HT-29 (cell line): Measurements from ENCODE around the gene RASEF. TPM values are rescaled to one million over a fixed set of nuclear protein-coding genes. Genes with fewer than 3 reads are reported as not detected.

ENCODE experiments used
- DNase-seq: peaks from one replicate; pipeline ENCODE4 v3.0.0-alpha.2; 2015; ENCODE audit warnings: low spot score
- total RNA-seq: library from RNA; depleted of rRNA; stranded (reverse); fragments of >200 nt; shearing (Covaris generic); gene quantifications from 2 replicates; pipeline ENCODE4 v1.2.3, GENCODE V29; 2014

RASEF gene
- total RNA-seq, 1 experiment from 2014 or later: 61.9 TPM

GRCh38 chr9:83013867-83014605 lies 48.9 kb downstream of the RASEF start:
- DNase-seq: no peak

GRCh38 chr9:83012922-83013838 lies 49.8 kb downstream of the RASEF start:
- DNase-seq: peak; percentile 79

- no peak for DNase-seq
Measured at GRCh38 chr9:83012168-83012921, 50.6 kb downstream of the RASEF start.

- no peak for DNase-seq
Measured at GRCh38 chr9:83011611-83012010, 51.3 kb downstream of the RASEF start.

DNA sequence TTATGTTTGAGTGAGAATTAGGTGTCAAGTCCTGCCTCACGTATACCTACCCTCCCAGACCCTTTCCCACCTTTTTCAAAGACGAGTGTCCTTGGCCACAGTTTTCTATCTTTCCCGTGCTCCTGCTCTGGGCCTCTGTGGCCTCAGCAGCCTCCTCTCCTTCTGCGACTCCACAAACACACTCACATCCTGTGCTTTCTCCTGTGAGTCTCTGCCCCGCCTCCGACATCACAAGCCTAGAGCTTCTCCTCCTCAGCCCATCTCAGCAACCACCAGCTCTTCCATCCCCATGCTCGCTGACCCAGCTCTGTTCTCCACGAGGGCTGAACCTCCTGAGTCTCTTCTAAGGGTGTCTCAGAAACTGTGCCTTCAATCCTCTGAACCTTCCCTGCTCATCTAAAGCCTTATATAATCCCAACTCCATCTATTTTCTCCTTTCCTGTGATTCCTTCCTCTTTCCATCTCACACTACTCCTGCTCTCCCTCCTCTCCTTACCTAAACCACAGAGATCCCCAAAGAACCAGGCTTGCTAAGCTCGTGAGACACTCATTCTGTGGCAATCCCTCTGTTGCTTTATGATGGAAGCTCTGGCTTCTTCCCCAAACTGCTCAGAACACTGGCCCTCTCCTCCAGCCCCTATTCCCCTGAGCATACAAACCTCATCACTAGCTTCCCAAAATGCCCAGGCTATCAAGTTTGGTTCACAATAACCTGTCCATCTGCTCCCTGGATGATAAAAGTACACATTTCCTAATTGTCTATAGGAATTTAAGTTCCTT lies 55.2 kb downstream of the RASEF start:
- no peak for DNase-seq

GRCh38 chr9:83006378-83006777 lies 56.6 kb downstream of the RASEF start:
- no peak for DNase-seq

DNA sequence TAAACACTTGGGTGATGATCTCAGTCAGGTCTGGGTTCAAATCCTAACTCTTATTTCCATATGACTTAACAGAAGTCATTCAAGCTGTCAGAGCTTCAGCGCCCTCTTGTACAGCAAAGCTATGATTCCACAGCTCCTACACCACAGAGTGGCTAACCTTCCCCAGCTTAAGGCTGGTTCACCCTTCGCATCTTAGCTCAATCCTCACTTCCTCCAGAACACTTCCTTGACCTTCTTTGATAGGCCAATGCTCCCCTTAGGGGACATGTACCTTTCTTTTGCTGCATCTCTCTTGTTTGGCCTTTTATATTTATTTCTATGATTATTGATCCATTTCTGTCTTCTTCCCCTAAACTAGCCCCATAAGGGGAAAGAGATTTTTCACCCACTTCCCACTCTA lies 57.0 kb downstream of the RASEF start:
- no peak for DNase-seq

DNA sequence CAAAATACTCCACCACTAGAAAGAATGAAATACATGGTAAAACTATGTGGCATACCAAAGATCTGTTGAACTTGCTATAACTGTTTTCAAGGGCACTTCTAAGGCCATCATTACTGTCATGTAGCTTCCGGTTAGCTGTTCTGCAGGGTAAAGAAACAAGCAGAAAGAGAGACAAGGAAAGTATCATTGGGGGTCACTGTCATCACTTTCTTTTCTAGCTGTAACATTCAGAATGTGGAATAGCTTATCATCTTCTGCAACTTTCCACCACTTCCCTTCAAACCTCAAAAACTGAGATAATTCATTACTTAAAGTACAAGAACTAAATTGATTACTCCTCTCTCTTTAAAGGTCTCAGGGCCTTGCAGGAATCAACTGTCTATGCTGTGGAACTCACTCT lies 57.6 kb downstream of the RASEF start:
- no peak for DNase-seq

GRCh38 chr9:83002329-83002728 lies 60.6 kb downstream of the RASEF start:
- no peak for DNase-seq

DNA sequence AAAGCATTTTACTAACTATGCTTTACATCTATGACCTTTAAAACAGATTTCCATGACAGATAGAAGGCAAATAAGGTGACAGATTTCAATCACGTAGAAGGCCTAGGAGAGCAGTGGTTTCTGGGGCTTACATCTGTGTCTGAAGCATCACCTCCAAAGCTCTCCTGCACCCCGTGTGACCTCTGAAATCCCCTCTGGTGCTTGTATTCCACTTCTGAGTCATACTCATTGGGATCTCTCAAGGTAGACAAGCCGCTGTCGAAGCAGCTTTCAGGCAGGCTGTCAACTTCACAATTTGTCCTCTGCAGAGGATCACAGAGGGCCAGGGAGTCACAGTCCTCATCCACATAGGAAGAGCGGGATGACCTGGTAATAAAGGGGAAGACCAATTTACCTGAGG lies 62.2 kb downstream of the RASEF start:
- DNase-seq: no peak

DNA sequence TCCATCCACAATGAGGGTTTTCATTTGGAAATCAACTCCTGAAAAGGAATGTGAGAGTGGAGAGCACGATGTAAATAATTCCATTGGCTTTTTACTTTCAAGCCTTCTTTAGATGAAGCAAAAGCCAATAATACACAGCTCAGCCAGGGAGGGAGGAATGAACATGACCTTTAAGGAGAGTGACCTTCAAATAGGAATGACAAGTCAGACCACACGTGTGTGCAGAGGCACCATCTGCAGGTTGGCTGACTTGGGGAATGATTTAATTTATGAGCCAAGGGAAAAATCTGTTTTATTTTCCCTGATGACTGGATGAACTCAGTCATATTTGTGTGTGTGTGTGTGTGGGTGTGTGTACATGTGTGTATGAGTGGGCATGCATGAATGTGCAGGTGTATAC lies 64.5 kb downstream of the RASEF start:
- no peak for DNase-seq

GRCh38 chr9:82997476-82998140 lies 65.3 kb downstream of the RASEF start:
- no peak for DNase-seq

GRCh38 chr9:82996941-82997340 lies 66.0 kb downstream of the RASEF start:
- DNase-seq: no peak

- no peak for DNase-seq
Measured at GRCh38 chr9:82993856-82994605, 68.9 kb downstream of the RASEF start.

DNA sequence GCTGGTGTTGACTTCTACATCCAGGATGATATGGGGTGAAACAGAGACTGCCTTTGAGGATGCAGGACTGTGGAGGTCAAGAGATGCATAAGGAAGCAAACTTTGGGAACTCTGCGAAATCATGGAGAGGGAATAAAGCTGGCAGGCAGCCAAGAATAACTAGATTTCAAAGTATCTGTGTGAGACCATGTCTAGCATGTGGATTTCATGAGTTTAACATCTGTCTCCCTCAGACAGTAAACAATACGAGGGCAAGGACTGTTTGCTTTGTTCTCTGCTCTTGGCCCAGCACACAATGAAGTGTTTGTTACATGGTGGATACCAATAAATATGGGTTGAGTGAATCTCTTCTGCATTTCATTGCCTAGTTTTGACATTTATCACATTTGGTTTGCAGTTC lies 71.3 kb downstream of the RASEF start:
- DNase-seq: peak; percentile 43

DNA sequence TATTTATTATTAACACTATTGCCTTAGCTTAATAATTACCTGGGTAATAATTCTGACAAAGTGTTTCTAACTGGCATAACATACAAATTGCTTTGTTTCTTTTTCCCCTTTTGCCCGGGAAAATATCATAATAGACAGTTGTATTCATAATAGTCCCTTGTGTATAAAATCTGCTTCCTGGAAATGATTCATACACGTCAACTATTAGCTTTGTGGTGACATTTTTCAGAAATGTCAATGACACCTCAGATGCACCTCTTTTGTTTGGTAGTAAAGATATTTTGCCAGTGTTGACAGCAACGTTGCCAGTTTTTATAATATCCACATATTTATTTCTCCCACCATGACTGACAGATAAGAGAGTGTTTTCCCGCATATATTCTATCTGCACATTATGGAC lies 73.0 kb downstream of the RASEF start:
- DNase-seq: peak; percentile 10

DNA sequence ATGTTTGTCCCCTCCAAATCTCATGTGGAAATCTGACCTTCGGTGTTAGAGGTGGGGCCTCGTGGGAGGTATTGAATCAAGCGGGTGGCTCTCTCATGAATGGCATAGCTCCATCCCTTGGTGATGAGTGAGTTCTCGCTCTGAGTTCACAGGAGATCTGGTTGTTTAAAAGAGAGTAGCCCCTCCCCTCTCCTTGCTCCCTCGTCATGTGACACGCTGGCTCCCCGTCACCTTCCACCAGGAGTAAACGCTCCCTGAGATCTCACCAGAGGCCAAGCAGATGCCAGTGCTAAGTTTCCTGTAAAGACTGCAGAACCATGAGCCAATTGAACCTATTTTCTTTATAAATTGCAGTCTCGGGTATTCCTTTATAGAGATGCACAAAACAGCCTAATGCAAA lies 74.5 kb downstream of the RASEF start:
- DNase-seq: no peak

GRCh38 chr9:82987370-82988189 lies 75.4 kb downstream of the RASEF start:
- DNase-seq: no peak

DNA sequence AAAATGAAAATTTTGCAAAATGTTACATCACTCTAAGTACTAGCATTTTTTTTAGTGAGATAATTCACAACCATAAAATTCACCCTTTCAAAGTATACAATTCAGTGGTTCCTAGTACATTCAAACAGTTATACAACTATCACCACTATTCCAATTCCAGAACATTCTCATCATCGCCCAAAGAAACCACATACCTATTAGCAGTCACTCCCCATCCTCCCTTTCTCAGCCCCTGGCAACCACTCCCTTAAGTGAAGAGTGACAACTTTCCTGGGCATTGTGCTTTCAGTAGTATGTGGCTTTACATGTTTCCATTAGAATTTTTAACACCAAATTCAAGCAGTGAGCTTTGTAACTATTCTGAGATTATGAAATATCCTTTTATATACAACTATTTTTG lies 81.4 kb downstream of the RASEF start:
- no peak for DNase-seq
